B cell (primary cell): Measurements from ENCODE around the gene NUMA1.

ENCODE experiments used
- CTCF ChIP-seq: fragments of 200-600 bp; IDR thresholded peaks from one replicate; pipeline ENCODE4 v1.8.0; 2022; ENCODE audit warnings: antibody characterized with exemption, mild to moderate bottlenecking
- EZH2 ChIP-seq: IDR thresholded peaks from 2 replicates; pipeline ENCODE4 v1.6.1; 2012; ENCODE audit warnings: borderline replicate concordance, low read depth, mild to moderate bottlenecking, moderate library complexity, low read length; ENCODE audit not compliant: insufficient read depth, poor library complexity, severe bottlenecking

- no peak for TF ChIP-seq CTCF
- no peak for TF ChIP-seq EZH2
These were observed 41.1 kb downstream of the NUMA1 start for GRCh38 chr11:72039031-72039855.
